GM23338 (cell line): ENCODE data around the gene ANO1. TPM values are rescaled to one million over a fixed set of nuclear protein-coding genes. Genes with fewer than 3 reads are reported as not detected.

Experiments
- ATAC-seq: fragments of 200-7000 bp; cut with Tn5 transposase; 3 replicates; pipeline ENCODE4 v1.9.1; 2020
- DNase-seq: peaks from one replicate; pipeline ENCODE4 v3.0.0-alpha.2; 2015; ENCODE audit warnings: low spot score
- H2AFZ ChIP-seq: fragments of 200-600 bp; sonication (generic); 2 replicates; pipeline ENCODE4 v1.8.0; 2016; ENCODE audit warnings: antibody characterized with exemption, mild to moderate bottlenecking, moderate library complexity
- H3F3A ChIP-seq: fragments of 200-600 bp; sonication (generic); replicated peaks from 2 replicates; pipeline ENCODE4 v1.8.0; 2017; ENCODE audit warnings: antibody characterized with exemption, mixed run types, low read depth
- H3K27ac ChIP-seq: fragments of 200-600 bp; sonication (generic); 2 replicates; pipeline ENCODE4 v1.6.1; 2016; ENCODE audit warnings: low read depth
- H3K27me3 ChIP-seq: fragments of 200-600 bp; sonication (generic); 2 replicates; pipeline ENCODE4 v1.8.0; 2016; ENCODE audit warnings: mild to moderate bottlenecking, mixed run types, moderate library complexity; ENCODE audit not compliant: insufficient read depth
- H3K36me3 ChIP-seq: fragments of 200-600 bp; sonication (generic); 2 replicates; pipeline ENCODE4 v1.8.0; 2016; ENCODE audit warnings: mild to moderate bottlenecking; ENCODE audit not compliant: insufficient read depth
- H3K4me1 ChIP-seq: fragments of 200-600 bp; sonication (generic); 2 replicates; pipeline ENCODE4 v1.8.0; 2016; ENCODE audit warnings: mild to moderate bottlenecking, moderate library complexity; ENCODE audit not compliant: insufficient read depth
- H3K4me2 ChIP-seq: fragments of 200-600 bp; sonication (generic); 2 replicates; pipeline ENCODE4 v1.7.1; 2017; ENCODE audit warnings: mixed run types
- H3K4me3 ChIP-seq: fragments of 200-600 bp; sonication (generic); 2 replicates; pipeline ENCODE4 v1.6.1; 2016; ENCODE audit warnings: mixed run types
- H3K79me2 ChIP-seq: fragments of 200-600 bp; sonication (generic); replicated peaks from 2 replicates; pipeline ENCODE4 v1.8.0; 2017; ENCODE audit warnings: mild to moderate bottlenecking; ENCODE audit not compliant: insufficient read depth
- H3K9me2 ChIP-seq: fragments of 200-600 bp; sonication (generic); 2 replicates; pipeline ENCODE4 v1.8.0; 2017; ENCODE audit not compliant: insufficient read depth
- H4K20me1 ChIP-seq: fragments of 200-600 bp; sonication (generic); replicated peaks from 2 replicates; pipeline ENCODE4 v1.8.0; 2017; ENCODE audit warnings: mild to moderate bottlenecking; ENCODE audit not compliant: insufficient read depth
- H3K27ac Mint-ChIP-seq: 2 replicates; pipeline ENCODE4 v1.8.0; 2020; ENCODE audit warnings: inconsistent platforms, mild to moderate bottlenecking, moderate library complexity, mixed read lengths
- H3K27me3 Mint-ChIP-seq: 3 replicates; pipeline ENCODE4 v1.8.0; 2022; ENCODE audit warnings: low read depth, mild to moderate bottlenecking, moderate library complexity, mixed read lengths, inconsistent platforms; ENCODE audit not compliant: insufficient read depth, poor library complexity
- H3K36me3 Mint-ChIP-seq: 3 replicates; pipeline ENCODE4 v1.8.0; 2021; ENCODE audit warnings: low read depth, mild to moderate bottlenecking, inconsistent platforms, moderate library complexity, mixed read lengths
- H3K4me1 Mint-ChIP-seq: 3 replicates; pipeline ENCODE4 v1.8.0; 2020; ENCODE audit warnings: mild to moderate bottlenecking, inconsistent platforms, mixed read lengths
- H3K4me3 Mint-ChIP-seq: 3 replicates; pipeline ENCODE4 v1.8.0; 2021; ENCODE audit warnings: moderate library complexity, mild to moderate bottlenecking, inconsistent platforms, mixed read lengths
- H3K9me3 Mint-ChIP-seq: 3 replicates; pipeline ENCODE4 v1.8.0; 2020; ENCODE audit warnings: moderate library complexity, mild to moderate bottlenecking, inconsistent platforms, mixed read lengths
- CREB1 ChIP-seq: fragments of 250-450 bp; sonication (Bioruptor Pico); IDR thresholded peaks from 2 replicates; pipeline ENCODE4 v1.5.0; 2020; ENCODE audit warnings: low read depth, mild to moderate bottlenecking, moderate library complexity
- EZH2 ChIP-seq: fragments of 200-600 bp; sonication (generic); IDR thresholded peaks from one replicate; pipeline ENCODE4 v1.8.0; 2017; ENCODE audit warnings: antibody characterized with exemption, mild to moderate bottlenecking, low read depth; ENCODE audit not compliant: unreplicated experiment
- EZH2phosphoT487 ChIP-seq: fragments of 200-600 bp; sonication (generic); IDR thresholded peaks from one replicate; pipeline ENCODE4 v1.8.1; 2018; ENCODE audit warnings: antibody characterized with exemption; ENCODE audit not compliant: unreplicated experiment
- JUNB ChIP-seq: IDR thresholded peaks from one replicate; pipeline ENCODE4 v1.6.1; 2016; ENCODE audit warnings: antibody characterized with exemption; ENCODE audit not compliant: unreplicated experiment
- NANOG ChIP-seq: IDR thresholded peaks from 2 replicates; pipeline ENCODE4 v1.6.1; 2016; ENCODE audit warnings: antibody characterized with exemption, borderline replicate concordance
- POLR2AphosphoS5 ChIP-seq: IDR thresholded peaks from 2 replicates; pipeline ENCODE4 v1.6.1; 2016; ENCODE audit warnings: antibody characterized with exemption, low read depth
- STAT1 ChIP-seq: IDR thresholded peaks from one replicate; pipeline ENCODE4 v1.6.1; 2016; ENCODE audit warnings: antibody characterized with exemption; ENCODE audit not compliant: unreplicated experiment
- ZNF114 ChIP-seq: fragments of 250-450 bp; sonication (Bioruptor Pico); IDR thresholded peaks from 2 replicates; pipeline ENCODE4 v1.5.0; 2020; ENCODE audit warnings: mild to moderate bottlenecking, moderate library complexity
- ZNF331 ChIP-seq: fragments of 250-450 bp; sonication (Bioruptor Pico); IDR thresholded peaks from 2 replicates; pipeline ENCODE4 v1.5.0; 2020; ENCODE audit warnings: low read depth, mild to moderate bottlenecking, moderate library complexity
- polyA plus RNA-seq: library from polyadenylated mRNA; unstranded; fragments of >200 nt; fragmentation: Nextera tagmentation; extraction: Ambion mirVana; gene quantifications from 2 replicates; pipeline ENCODE4 v1.2.1, GENCODE V29; 2016
- total RNA-seq: library from RNA; depleted of rRNA; stranded (reverse); fragments of >200 nt; shearing (Covaris generic); gene quantifications from 2 replicates; pipeline ENCODE4 v1.2.3, GENCODE V29; 2014
- TF ChIP-seq, protein P1 (sequence below): fragments of 250-450 bp; sonication (Bioruptor Pico); IDR thresholded peaks from 2 replicates; pipeline ENCODE4 v1.5.0; 2020; ENCODE audit warnings: mild to moderate bottlenecking, moderate library complexity
- TF ChIP-seq, protein P2 (sequence below): IDR thresholded peaks from one replicate; pipeline ENCODE4 v1.6.1; 2018; ENCODE audit warnings: antibody characterized with exemption; ENCODE audit not compliant: unreplicated experiment
- TF ChIP-seq, protein P3 (sequence below): IDR thresholded peaks from 2 replicates; pipeline ENCODE4 v1.6.1; 2016; ENCODE audit warnings: antibody characterized with exemption
- TF ChIP-seq, protein P4 (sequence below), 2 experiments: fragments of 200-600 bp in 1 of 2; sonication (generic) in 1 of 2; conservative IDR thresholded peaks; 2 replicates each; pipeline versions ENCODE4 v1.5.1 to v1.6.1; 2016 to 2017; ENCODE audit warnings: antibody characterized with exemption in 2 of 2, low read depth in 2 of 2, mild to moderate bottlenecking in 2 of 2, moderate library complexity in 1 of 2

The ANO1 gene
- total and polyA plus RNA-seq, 2 experiments from 2014 or later = 1.4 to 3.4 TPM

DNA sequence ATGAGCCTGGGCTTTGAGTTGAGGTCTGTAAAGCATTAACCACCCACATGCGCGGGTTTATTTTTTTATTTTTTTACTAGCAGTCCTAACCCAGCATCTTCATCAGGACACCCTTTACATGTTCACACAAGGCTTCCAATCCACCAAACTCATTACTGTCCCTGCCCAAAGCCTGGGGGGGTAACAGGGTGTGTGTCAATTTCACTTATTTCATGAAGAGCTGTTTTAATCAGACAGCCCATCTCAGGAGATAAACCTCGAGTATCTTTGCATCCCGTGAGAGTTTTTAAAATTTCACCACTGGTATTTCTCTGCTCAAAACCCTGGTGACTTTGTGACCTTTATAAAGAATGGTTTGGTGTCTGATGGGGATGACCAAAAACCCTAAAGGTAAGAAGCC lies 45.6 kb downstream of the ANO1 start:
- peaks cover 12% of the 10 kb centered on the region for H3K4me1 ChIP-seq
- DNase-seq (no peak), ATAC-seq (no peak)
- peaks cover 16% of the 10 kb centered on the region for H3K27me3 Mint-ChIP-seq
- H3K79me2 ChIP-seq = no peaks in the 10 kb centered on the region
- no peak overlapping the region for H3K4me3 Mint-ChIP-seq
- TF ChIP-seq, protein P1, sequence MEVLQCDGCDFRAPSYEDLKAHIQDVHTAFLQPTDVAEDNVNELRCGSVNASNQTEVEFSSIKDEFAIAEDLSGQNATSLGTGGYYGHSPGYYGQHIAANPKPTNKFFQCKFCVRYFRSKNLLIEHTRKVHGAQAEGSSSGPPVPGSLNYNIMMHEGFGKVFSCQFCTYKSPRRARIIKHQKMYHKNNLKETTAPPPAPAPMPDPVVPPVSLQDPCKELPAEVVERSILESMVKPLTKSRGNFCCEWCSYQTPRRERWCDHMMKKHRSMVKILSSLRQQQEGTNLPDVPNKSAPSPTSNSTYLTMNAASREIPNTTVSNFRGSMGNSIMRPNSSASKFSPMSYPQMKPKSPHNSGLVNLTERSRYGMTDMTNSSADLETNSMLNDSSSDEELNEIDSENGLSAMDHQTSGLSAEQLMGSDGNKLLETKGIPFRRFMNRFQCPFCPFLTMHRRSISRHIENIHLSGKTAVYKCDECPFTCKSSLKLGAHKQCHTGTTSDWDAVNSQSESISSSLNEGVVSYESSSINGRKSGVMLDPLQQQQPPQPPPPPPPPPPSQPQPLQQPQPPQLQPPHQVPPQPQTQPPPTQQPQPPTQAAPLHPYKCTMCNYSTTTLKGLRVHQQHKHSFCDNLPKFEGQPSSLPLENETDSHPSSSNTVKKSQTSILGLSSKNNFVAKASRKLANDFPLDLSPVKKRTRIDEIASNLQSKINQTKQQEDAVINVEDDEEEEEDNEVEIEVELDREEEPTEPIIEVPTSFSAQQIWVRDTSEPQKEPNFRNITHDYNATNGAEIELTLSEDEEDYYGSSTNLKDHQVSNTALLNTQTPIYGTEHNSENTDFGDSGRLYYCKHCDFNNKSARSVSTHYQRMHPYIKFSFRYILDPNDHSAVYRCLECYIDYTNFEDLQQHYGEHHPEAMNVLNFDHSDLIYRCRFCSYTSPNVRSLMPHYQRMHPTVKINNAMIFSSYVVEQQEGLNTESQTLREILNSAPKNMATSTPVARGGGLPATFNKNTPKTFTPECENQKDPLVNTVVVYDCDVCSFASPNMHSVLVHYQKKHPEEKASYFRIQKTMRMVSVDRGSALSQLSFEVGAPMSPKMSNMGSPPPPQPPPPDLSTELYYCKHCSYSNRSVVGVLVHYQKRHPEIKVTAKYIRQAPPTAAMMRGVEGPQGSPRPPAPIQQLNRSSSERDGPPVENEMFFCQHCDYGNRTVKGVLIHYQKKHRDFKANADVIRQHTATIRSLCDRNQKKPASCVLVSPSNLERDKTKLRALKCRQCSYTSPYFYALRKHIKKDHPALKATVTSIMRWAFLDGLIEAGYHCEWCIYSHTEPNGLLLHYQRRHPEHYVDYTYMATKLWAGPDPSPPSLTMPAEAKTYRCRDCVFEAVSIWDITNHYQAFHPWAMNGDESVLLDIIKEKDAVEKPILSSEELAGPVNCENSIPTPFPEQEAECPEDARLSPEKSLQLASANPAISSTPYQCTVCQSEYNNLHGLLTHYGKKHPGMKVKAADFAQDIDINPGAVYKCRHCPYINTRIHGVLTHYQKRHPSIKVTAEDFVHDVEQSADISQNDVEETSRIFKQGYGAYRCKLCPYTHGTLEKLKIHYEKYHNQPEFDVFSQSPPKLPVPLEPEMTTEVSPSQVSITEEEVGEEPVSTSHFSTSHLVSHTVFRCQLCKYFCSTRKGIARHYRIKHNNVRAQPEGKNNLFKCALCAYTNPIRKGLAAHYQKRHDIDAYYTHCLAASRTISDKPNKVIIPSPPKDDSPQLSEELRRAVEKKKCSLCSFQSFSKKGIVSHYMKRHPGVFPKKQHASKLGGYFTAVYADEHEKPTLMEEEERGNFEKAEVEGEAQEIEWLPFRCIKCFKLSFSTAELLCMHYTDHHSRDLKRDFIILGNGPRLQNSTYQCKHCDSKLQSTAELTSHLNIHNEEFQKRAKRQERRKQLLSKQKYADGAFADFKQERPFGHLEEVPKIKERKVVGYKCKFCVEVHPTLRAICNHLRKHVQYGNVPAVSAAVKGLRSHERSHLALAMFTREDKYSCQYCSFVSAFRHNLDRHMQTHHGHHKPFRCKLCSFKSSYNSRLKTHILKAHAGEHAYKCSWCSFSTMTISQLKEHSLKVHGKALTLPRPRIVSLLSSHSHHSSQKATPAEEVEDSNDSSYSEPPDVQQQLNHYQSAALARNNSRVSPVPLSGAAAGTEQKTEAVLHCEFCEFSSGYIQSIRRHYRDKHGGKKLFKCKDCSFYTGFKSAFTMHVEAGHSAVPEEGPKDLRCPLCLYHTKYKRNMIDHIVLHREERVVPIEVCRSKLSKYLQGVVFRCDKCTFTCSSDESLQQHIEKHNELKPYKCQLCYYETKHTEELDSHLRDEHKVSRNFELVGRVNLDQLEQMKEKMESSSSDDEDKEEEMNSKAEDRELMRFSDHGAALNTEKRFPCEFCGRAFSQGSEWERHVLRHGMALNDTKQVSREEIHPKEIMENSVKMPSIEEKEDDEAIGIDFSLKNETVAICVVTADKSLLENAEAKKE (CRISPR knock-in tag) = no peak
- TF ChIP-seq POLR2AphosphoS5 = no peak
- TF ChIP-seq JUNB = no peak
- no peak for TF ChIP-seq STAT1
- no peak for TF ChIP-seq EZH2phosphoT487
- TF ChIP-seq, protein P2, sequence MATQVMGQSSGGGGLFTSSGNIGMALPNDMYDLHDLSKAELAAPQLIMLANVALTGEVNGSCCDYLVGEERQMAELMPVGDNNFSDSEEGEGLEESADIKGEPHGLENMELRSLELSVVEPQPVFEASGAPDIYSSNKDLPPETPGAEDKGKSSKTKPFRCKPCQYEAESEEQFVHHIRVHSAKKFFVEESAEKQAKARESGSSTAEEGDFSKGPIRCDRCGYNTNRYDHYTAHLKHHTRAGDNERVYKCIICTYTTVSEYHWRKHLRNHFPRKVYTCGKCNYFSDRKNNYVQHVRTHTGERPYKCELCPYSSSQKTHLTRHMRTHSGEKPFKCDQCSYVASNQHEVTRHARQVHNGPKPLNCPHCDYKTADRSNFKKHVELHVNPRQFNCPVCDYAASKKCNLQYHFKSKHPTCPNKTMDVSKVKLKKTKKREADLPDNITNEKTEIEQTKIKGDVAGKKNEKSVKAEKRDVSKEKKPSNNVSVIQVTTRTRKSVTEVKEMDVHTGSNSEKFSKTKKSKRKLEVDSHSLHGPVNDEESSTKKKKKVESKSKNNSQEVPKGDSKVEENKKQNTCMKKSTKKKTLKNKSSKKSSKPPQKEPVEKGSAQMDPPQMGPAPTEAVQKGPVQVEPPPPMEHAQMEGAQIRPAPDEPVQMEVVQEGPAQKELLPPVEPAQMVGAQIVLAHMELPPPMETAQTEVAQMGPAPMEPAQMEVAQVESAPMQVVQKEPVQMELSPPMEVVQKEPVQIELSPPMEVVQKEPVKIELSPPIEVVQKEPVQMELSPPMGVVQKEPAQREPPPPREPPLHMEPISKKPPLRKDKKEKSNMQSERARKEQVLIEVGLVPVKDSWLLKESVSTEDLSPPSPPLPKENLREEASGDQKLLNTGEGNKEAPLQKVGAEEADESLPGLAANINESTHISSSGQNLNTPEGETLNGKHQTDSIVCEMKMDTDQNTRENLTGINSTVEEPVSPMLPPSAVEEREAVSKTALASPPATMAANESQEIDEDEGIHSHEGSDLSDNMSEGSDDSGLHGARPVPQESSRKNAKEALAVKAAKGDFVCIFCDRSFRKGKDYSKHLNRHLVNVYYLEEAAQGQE = no peak
- no peak for TF ChIP-seq NANOG
- TF ChIP-seq ZNF331 (CRISPR knock-in tag) = no peak
- TF ChIP-seq, protein P3, sequence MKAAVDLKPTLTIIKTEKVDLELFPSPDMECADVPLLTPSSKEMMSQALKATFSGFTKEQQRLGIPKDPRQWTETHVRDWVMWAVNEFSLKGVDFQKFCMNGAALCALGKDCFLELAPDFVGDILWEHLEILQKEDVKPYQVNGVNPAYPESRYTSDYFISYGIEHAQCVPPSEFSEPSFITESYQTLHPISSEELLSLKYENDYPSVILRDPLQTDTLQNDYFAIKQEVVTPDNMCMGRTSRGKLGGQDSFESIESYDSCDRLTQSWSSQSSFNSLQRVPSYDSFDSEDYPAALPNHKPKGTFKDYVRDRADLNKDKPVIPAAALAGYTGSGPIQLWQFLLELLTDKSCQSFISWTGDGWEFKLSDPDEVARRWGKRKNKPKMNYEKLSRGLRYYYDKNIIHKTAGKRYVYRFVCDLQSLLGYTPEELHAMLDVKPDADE = no peak
- no peak for TF ChIP-seq ZNF114 (CRISPR knock-in tag)
- TF ChIP-seq, protein P4, sequence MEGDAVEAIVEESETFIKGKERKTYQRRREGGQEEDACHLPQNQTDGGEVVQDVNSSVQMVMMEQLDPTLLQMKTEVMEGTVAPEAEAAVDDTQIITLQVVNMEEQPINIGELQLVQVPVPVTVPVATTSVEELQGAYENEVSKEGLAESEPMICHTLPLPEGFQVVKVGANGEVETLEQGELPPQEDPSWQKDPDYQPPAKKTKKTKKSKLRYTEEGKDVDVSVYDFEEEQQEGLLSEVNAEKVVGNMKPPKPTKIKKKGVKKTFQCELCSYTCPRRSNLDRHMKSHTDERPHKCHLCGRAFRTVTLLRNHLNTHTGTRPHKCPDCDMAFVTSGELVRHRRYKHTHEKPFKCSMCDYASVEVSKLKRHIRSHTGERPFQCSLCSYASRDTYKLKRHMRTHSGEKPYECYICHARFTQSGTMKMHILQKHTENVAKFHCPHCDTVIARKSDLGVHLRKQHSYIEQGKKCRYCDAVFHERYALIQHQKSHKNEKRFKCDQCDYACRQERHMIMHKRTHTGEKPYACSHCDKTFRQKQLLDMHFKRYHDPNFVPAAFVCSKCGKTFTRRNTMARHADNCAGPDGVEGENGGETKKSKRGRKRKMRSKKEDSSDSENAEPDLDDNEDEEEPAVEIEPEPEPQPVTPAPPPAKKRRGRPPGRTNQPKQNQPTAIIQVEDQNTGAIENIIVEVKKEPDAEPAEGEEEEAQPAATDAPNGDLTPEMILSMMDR (conservative IDR thresholded peaks at IDR 0.05; ENCODE audit: low read depth in 2 of 2) = no peak
- no peak for TF ChIP-seq EZH2
- TF ChIP-seq CREB1 (CRISPR knock-in tag) = no peak
- H3K36me3 ChIP-seq = no peaks in the 10 kb centered on the region
- H2AFZ ChIP-seq = no peak overlapping the region
- no peak overlapping the region for H3K27ac Mint-ChIP-seq
- H4K20me1 ChIP-seq = no peaks in the 10 kb centered on the region
- no peaks in the 10 kb centered on the region for H3K27me3 ChIP-seq
- peaks cover 9% of the 10 kb centered on the region for H3K9me3 Mint-ChIP-seq
- H3F3A ChIP-seq = 0 out of 2 replicates have a peak, but pooled peaks cover 6% of the 10 kb centered on the region
- peaks cover 22% of the 10 kb centered on the region for H3K4me1 Mint-ChIP-seq
- no peak overlapping the region for H3K4me2 ChIP-seq
- no peak overlapping the region for H3K27ac ChIP-seq
- H3K9me2 ChIP-seq = no peaks in the 10 kb centered on the region
- no peaks in the 10 kb centered on the region; the same call in 2 of the 3 replicates for H3K36me3 Mint-ChIP-seq
- no peak overlapping the region for H3K4me3 ChIP-seq
